ENCODE measurements around the gene XPR1. TPM values are rescaled to one million over a fixed set of nuclear protein-coding genes. Genes with fewer than 3 reads are reported as not detected.

Gene XPR1
- total RNA-seq, 6 experiments from 2014 or later, result 25.0 to 44.7 (median 34.0) TPM

- Mint-ChIP-seq H3K36me3 (ENCODE audit: low read depth) (peaks cover 14% of the 10 kb centered on the region), H3K4me3 (peak overlapping the region; percentile 5; the same call in 1 of the 2 replicates), H3K27ac (peak overlapping the region; percentile 56), H3K27me3 (ENCODE audit: insufficient read depth) (peaks cover 6% of the 10 kb centered on the region), H3K9me3 (no peaks in the 10 kb centered on the region), H3K4me1 (ENCODE audit: low read depth) (peaks cover 13% of the 10 kb centered on the region)
- no peak for DNase-seq
- no peak for TF ChIP-seq CTCF (IDR thresholded peaks at IDR 0.05)
These were observed 266.8 kb downstream of the XPR1 start for GRCh38 chr1:180898441-180899219.

- Mint-ChIP-seq H3K27ac (no peak overlapping the region), H3K27me3 (ENCODE audit: insufficient read depth) (peaks cover 6% of the 10 kb centered on the region), H3K4me1 (ENCODE audit: low read depth) (peaks cover 13% of the 10 kb centered on the region), H3K9me3 (no peaks in the 10 kb centered on the region), H3K36me3 (ENCODE audit: low read depth) (peaks cover 14% of the 10 kb centered on the region), H3K4me3 (no peak overlapping the region)
- DNase-seq, result no peak
- no peak for TF ChIP-seq CTCF (IDR thresholded peaks at IDR 0.05)
These were observed 267.4 kb downstream of the XPR1 start for GRCh38 chr1:180899262-180899661.

- Mint-ChIP-seq H3K9me3 (no peaks in the 10 kb centered on the region), H3K36me3 (ENCODE audit: low read depth) (no peaks in the 10 kb centered on the region), H3K4me1 (ENCODE audit: low read depth) (peaks cover 13% of the 10 kb centered on the region), H3K4me3 (no peak overlapping the region), H3K27me3 (ENCODE audit: insufficient read depth) (peaks cover 6% of the 10 kb centered on the region), H3K27ac (no peak overlapping the region)
- DNase-seq, result no peak
- TF ChIP-seq CTCF (IDR thresholded peaks at IDR 0.05), result no peak
These were observed 269.5 kb downstream of the XPR1 start for GRCh38 chr1:180901076-180901990.

GRCh38 chr1:180902541-180902940 is 270.7 kb downstream of the XPR1 start:
- Mint-ChIP-seq H3K27ac (no peak overlapping the region), H3K27me3 (ENCODE audit: insufficient read depth) (peaks cover 6% of the 10 kb centered on the region), H3K4me1 (ENCODE audit: low read depth) (peaks cover 13% of the 10 kb centered on the region), H3K36me3 (ENCODE audit: low read depth) (no peaks in the 10 kb centered on the region), H3K4me3 (no peak overlapping the region), H3K9me3 (no peaks in the 10 kb centered on the region)
- no peak for TF ChIP-seq CTCF (IDR thresholded peaks at IDR 0.05)
- DNase-seq, result no peak

- H3K27ac Mint-ChIP-seq, result no peak overlapping the region
- no peaks in the 10 kb centered on the region for H3K9me3 Mint-ChIP-seq
- H3K4me1 Mint-ChIP-seq (ENCODE audit: low read depth), result no peaks in the 10 kb centered on the region
- DNase-seq, result no peak
- H3K36me3 Mint-ChIP-seq (ENCODE audit: low read depth), result no peaks in the 10 kb centered on the region
- peaks cover 5% of the 10 kb centered on the region for H3K27me3 Mint-ChIP-seq (ENCODE audit: insufficient read depth)
- no peak for TF ChIP-seq CTCF (IDR thresholded peaks at IDR 0.05)
- no peak overlapping the region for H3K4me3 Mint-ChIP-seq
These were observed 274.1 kb downstream of the XPR1 start for GRCh38 chr1:180905927-180906326.

All from HFFc6 (cell line).